ENCODE data around the gene EZR.
"Not testable (repeated sequence)": the region's sequence is repeated elsewhere in the genome, so short reads cannot be mapped to it uniquely, and the experiment has no call there.

EZR gene

DNA sequence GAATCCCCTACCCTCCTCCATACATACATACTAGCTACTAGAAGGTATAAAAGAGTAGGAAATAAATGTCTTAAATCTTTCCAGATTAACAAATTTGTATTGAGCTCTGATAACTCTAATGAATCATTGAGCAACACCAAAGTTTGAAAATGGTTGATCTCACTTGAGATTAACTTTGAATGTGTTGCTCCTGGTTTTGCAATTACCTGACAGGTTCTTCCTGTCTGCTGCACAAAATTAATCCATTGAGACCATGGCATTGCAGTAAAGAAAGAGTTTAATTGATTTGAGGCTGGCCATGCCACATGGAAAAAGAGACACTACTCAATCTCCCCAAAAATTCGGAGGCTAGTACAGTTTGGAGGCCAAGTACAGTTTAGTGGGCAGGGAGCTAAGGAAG lies 21.3 kb upstream of the EZR start:
- no peak for DNase-seq

GRCh38 chr6:158839796-158840195 lies 20.6 kb upstream of the EZR start:
- no peak for DNase-seq

GRCh38 chr6:158838790-158839189 lies 19.6 kb upstream of the EZR start:
- DNase-seq = not testable (repeated sequence)

DNA sequence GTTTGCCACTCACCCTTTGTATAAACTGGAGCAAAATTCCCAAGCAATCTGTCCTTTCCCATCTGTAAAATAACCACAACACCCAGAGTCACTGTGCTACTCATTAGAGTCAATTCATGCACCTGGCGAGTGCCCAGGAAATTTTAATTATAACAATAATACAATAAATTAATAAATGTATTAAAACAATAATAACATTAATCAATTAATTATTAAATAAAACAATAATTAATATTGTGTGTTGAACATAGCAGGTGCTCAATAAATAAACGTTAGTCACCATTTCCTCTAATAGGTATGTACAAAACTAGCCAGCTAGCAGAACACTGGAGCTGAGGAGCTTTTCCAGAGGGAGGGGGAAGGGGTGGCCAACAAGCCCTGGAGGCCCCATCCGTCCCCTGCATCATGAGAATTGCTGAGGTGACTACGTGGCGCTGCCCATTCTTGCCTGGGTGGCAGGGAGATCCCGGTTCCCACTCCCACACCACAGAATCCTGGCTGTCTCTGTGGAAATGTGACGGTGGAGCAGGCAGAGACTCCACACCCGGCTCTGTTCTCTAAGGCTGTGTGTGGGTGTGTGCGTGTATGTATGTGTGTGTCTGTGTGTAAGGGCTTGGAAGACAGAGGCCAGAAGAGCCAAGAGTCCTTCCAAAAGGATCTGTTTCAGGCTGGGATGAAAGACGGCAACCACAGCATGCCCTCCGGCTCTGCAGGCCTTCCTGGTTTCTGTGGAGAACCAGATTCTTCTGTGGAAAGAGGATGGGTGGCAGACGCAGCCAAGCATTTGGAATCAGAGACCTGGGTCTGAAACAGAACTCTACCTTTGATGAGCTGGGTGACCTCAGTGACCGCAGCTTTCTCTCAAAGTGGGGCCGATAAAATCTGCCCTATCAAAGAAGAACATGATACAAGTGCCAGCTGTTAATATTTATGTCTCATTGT lies 18.8 kb upstream of the EZR start:
- DNase-seq = no peak

DNA sequence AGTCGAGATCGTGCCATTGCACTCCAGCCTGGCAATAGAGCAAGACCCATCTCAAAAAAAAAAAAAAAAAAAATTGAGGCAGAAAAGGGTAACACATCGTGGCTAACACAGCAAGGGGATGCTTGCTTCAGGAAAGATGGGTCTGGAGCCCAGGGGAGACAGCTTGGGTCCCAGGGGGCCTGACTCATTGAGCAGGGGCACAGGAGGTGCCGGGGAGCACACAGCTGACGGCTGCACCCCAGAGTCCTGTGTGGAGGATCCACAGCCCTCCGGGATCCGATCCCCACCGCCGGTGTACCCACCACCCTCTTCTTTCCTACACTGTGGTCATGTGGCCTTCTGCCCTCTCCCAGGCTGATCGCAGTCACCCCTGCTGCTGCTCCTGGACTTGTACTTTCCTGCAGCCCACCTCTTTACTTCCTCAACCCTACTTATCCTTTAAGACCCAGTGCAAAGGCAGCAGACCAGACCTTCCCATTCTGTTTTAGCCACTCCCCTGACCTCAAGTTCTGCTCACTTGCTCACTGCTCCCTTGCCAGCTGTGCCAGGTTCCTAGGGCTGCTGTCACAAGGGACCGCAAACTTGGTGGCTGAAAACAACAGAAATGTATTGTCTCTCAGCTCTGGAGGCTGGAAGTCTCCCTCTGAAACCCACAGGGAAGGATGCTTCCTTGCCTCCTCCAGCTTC lies 17.6 kb upstream of the EZR start:
- DNase-seq = no peak

GRCh38 chr6:158835616-158836221 lies 16.6 kb upstream of the EZR start:
- DNase-seq = peak; percentile 86

DNA sequence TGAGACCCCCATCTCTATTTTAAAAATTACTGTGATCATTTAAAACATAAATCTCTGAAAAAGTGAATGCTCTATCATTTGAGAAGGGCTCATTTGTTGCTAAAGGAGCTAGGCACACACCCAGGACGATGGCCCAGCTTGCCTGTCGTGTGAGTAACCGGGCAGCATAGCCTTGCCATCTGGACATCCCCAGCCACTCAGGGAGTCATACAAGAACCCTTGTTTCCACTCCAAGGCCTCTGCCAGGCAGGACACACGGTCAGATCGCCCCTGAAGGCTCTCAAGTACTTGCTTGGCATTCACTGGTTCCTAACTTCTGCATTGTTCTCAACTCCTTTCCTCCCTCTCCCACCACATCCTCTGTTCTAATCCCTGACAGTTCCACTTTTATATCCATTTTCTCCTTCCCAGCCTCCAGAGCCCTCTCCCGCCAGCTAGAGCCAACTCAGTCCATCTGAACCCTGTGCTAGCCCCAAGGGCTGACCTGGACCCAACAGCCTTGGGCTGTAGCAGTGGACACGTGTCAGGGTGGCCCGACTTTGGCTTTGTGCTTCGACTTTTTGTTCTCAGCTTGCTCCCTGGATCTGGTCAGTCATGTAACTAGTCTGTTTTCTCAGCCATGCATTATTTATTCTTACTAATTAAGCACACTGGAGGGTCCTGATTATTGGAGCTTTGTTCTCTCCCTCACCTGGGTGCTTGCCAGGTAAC lies 15.7 kb upstream of the EZR start:
- DNase-seq = no peak

DNA sequence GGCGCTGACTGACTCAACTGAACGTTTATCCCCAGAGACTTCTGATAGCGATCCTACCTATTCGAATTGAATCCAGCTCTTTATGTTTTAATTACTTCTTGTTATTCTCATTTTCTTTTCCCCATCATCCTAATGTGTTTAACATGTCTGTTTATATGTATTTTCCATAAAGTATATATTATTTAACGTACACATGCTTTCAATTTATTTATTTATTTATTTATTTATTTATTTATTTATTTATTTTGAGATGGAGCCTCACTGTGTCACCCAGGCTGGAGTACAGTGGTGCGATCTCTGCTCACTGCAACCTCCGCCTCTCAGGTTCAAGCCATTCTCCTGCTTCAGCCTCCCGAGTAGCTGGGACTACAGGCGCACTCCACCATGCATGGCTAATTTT lies 13.6 kb upstream of the EZR start:
- not testable (repeated sequence) for DNase-seq

DNA sequence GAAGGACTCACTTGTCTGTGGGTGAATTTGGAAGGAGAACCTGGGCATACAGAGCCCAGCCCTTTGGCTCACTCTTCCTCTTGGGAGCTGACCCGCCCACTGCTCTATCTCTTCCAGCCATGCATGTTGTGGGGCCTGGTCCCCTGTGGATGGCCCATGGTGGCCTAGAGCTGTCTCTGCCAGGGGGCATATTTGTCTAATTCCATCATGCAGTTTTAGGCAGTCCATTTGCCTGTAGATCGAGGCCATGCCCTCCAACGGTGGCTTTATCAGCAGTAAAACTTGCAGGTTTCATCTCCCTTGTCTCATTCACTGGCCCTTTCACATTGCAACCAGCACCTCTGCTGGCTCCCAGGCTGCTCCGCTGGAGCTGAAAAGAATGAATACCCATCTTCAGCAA lies 12.9 kb upstream of the EZR start:
- DNase-seq = peak; percentile 78

GRCh38 chr6:158831571-158831970 lies 12.4 kb upstream of the EZR start:
- no peak for DNase-seq

GRCh38 chr6:158830736-158831135 lies 11.6 kb upstream of the EZR start:
- no peak for DNase-seq

- no peak for DNase-seq
Observed at GRCh38 chr6:158828807-158829206, 9.6 kb upstream of the EZR start.

GRCh38 chr6:158826819-158827501 lies 7.8 kb upstream of the EZR start:
- DNase-seq = no peak

DNA sequence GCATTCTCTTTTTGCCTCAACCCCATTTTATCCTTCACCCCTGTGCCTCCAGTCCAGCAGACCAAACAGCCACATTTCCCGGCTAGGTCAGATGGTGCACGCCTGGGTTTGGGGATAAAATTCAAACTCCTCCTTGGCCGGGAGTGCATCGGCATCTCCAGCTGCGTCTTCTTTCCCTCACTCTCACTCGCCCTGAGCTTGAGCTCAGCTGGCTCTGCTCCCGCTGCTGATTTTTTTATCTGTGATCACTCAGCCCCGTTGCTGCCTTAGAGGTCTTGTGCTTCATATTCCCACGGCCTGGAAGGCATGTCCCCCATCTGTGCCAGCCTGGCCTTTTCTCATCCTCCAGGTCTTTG lies 6.8 kb upstream of the EZR start:
- no peak for DNase-seq

- no peak for DNase-seq
Observed at GRCh38 chr6:158825038-158825950, 6.1 kb upstream of the EZR start.

- not testable (repeated sequence) for DNase-seq
Observed at GRCh38 chr6:158823616-158824015, 4.4 kb upstream of the EZR start.

DNA sequence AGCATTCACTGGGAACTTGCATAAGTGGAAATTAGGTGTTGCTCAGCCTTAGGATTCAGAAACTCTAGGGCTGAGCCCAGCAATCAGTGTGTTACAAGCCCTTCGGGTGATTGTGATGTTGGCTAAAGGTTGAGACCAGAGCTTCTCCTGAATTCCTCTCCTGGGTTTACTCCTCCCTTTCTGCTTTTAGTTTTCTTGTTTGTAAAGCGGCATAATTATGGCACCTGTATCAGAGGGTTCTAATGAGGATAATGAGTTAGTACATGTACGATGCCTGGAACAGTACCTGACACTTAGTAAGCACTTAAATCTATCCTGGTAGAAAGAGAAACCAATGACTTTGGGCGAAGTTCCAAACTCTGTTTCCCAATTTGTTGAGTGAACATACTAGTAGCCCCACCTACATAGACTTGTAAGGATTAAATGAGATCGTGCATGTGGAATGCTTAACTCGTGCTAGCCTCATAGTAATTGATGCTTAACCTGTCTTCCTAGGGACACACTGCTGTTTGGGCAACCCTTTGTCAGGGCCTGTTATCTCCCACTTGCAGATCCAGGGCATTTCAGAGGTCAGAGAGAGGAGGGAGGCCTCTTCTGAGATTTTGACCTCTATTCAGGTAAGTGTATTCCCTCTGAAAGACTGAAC lies 932 bp upstream of the EZR start:
- DNase-seq = peak; percentile 37

GRCh38 chr6:158818581-158819212 lies 471 bp downstream of the EZR start:
- peak; percentile 71 for DNase-seq

DNA sequence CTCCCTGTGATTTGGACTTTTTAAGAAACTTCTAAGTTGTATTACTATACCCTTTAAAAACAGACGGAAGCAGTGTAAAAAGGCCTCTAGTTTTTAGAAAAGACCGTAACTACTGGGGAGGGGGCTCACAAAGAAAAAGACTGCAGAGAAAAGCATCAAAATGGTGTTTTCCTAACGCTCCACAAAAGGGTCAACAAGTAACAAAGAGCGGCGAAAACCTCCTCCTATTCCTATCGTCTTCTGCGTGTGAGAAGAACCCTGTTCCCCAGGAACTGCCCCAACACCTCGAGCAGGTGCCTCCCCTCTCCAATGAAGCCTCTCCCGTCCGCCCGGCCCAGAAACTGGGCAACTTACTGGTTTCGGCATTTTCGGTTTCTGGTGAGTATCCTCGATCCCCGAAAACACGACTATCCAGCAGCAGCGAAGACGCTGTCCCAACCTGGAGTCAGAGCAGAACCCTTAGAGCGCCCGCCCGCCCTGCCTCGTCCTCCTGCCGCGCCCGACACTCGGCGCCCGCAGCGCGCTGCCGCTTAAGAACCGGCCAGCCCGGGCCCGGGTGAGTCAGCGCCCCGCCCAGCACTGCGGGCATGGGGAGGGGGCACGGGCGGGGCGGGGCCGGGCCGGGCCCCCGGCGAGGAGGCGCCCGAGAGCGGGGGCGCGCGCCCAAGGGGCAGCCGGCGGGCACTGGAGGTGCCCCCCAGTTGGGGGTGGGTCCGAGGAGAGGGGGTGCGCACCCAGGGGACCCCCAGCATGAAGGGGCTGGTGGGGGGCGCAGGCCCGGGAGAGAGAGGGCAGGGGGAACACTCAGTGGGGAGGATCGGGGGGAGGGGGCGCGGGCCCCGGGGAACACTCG lies 1.2 kb downstream of the EZR start:
- DNase-seq = peak; percentile 70
